Neural cell (in vitro differentiated cells): ENCODE results near the gene SKA2.

Experiments
- EP300 ChIP-seq: fragments of 450-650 bp; conservative IDR thresholded peaks from 2 replicates; pipeline ENCODE4 v1.6.1; 2014; ENCODE audit warnings: antibody characterized with exemption, mild to moderate bottlenecking, moderate library complexity; ENCODE audit not compliant: poor library complexity, severe bottlenecking
- POLR2AphosphoS5 ChIP-seq: IDR thresholded peaks from 2 replicates; pipeline ENCODE4 v1.6.1; 2012
- SMC3 ChIP-seq: fragments of 450-650 bp; conservative IDR thresholded peaks from 2 replicates; pipeline ENCODE4 v1.6.1; 2014; ENCODE audit warnings: antibody characterized with exemption, mild to moderate bottlenecking, moderate library complexity; ENCODE audit not compliant: poor library complexity
- TF ChIP-seq, protein P1 (sequence below): fragments of 450-650 bp; IDR thresholded peaks from 2 replicates; pipeline ENCODE4 v1.5.1; 2014; ENCODE audit warnings: antibody characterized with exemption, mild to moderate bottlenecking, moderate library complexity; ENCODE audit not compliant: poor library complexity, severe bottlenecking

DNA sequence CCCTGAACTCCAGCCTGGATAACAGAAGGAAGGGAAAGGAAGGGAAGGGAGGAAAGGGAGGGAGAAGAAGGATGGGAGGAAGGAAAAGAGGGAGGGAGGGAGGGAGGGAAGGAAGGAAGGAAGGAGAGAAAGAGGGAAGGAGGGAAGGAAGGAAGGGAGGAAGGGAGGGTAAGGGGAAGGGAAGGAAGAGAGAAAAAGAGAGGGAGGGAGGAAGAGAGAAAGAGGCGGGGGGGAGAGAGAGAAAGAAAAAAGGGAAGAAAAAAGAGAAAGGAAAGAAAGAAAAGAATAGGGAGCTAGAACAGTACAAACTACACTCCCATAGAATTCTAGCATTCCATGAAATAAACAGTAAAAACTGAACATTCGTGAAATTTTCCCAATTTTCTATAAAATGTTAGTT is 25.2 kb downstream of the SKA2 start:
- TF ChIP-seq EP300: no peak
- TF ChIP-seq, protein P1, sequence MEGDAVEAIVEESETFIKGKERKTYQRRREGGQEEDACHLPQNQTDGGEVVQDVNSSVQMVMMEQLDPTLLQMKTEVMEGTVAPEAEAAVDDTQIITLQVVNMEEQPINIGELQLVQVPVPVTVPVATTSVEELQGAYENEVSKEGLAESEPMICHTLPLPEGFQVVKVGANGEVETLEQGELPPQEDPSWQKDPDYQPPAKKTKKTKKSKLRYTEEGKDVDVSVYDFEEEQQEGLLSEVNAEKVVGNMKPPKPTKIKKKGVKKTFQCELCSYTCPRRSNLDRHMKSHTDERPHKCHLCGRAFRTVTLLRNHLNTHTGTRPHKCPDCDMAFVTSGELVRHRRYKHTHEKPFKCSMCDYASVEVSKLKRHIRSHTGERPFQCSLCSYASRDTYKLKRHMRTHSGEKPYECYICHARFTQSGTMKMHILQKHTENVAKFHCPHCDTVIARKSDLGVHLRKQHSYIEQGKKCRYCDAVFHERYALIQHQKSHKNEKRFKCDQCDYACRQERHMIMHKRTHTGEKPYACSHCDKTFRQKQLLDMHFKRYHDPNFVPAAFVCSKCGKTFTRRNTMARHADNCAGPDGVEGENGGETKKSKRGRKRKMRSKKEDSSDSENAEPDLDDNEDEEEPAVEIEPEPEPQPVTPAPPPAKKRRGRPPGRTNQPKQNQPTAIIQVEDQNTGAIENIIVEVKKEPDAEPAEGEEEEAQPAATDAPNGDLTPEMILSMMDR: no peak
- TF ChIP-seq SMC3: no peak
- TF ChIP-seq POLR2AphosphoS5: no peak
